CD4-positive, alpha-beta T cell (primary cell): ENCODE results near the gene CHRNG. TPM values are rescaled to one million over a fixed set of nuclear protein-coding genes. Genes with fewer than 3 reads are reported as not detected.

ENCODE experiments used
- ATAC-seq: fragments of 200-7000 bp; cut with Tn5 transposase; one replicate; pipeline ENCODE4 v1.10.0; 2022; ENCODE audit warnings: mild to moderate bottlenecking; ENCODE audit not compliant: poor library complexity
- CTCF ChIA-PET: fragments of 350-600 bp; sonication (Branson Sonifier 250); formaldehyde crosslinking; loops from one replicate; lab custom pipeline; 2021; ENCODE audit warnings: antibody characterized with exemption, inconsistent platforms; lab: Charles Lee
- POLR2A ChIA-PET: fragments of 350-600 bp; sonication (Branson Sonifier 250); formaldehyde crosslinking; loops from one replicate; lab custom pipeline; 2021; ENCODE audit warnings: antibody characterized with exemption, inconsistent platforms; lab: Charles Lee
- DNase-seq, 14 experiments: peaks; one replicate each; pipeline ENCODE4 v3.0.0-alpha.2; 2013 to 2020; ENCODE audit warnings: mixed read lengths in 2 of 14
- H3K27ac ChIP-seq, 2 donors: one replicate each; pipeline versions ENCODE4 v1.5.1 to v1.7.0; 2013; ENCODE audit warnings: low read length in 2 of 2, low read depth in 1 of 2, mild to moderate bottlenecking in 1 of 2
- H3K27me3 ChIP-seq, 2 experiments: 1 replicate in 1 of 2; 2 replicates in 1 of 2; pipeline versions ENCODE4 v1.6.1 to v1.7.0; 2013; ENCODE audit warnings: low read length in 2 of 2, control low read depth in 1 of 2, mild to moderate bottlenecking in 1 of 2, moderate library complexity in 1 of 2; ENCODE audit not compliant: insufficient read depth in 2 of 2, control insufficient read depth in 1 of 2
- H3K36me3 ChIP-seq: one replicate; pipeline ENCODE4 v1.6.1; 2013; ENCODE audit warnings: low read length, control low read depth; ENCODE audit not compliant: insufficient read depth
- H3K4me1 ChIP-seq: one replicate; pipeline ENCODE4 v1.6.1; 2013; ENCODE audit warnings: low read length, control low read depth; ENCODE audit not compliant: insufficient read depth
- H3K4me3 ChIP-seq: one replicate; pipeline ENCODE4 v1.5.1; 2013; ENCODE audit warnings: mild to moderate bottlenecking, low read length, moderate library complexity
- H3K9me3 ChIP-seq, 2 experiments: 1 replicate in 1 of 2; 2 replicates in 1 of 2; pipeline versions ENCODE4 v1.6.1 to v1.7.0; 2013; ENCODE audit warnings: low read length in 2 of 2, mild to moderate bottlenecking in 2 of 2, control low read depth in 1 of 2, moderate library complexity in 1 of 2; ENCODE audit not compliant: control insufficient read depth in 1 of 2, insufficient read depth in 1 of 2
- H3K27ac Mint-ChIP-seq: one replicate; pipeline ENCODE4 v1.8.0; 2020; ENCODE audit warnings: mixed read lengths
- H3K27me3 Mint-ChIP-seq: one replicate; pipeline ENCODE4 v1.8.0; 2021; ENCODE audit warnings: mixed read lengths
- H3K36me3 Mint-ChIP-seq: one replicate; pipeline ENCODE4 v1.8.0; 2021; ENCODE audit warnings: low read depth, mixed read lengths
- H3K4me1 Mint-ChIP-seq: one replicate; pipeline ENCODE4 v1.8.0; 2021; ENCODE audit warnings: low read depth, mixed read lengths
- H3K4me3 Mint-ChIP-seq: one replicate; pipeline ENCODE4 v1.8.0; 2020; ENCODE audit warnings: mild to moderate bottlenecking, mixed read lengths
- H3K9me3 Mint-ChIP-seq: one replicate; pipeline ENCODE4 v1.8.0; 2020; ENCODE audit warnings: mixed read lengths
- CTCF ChIP-seq: fragments of 200-600 bp; IDR thresholded peaks from one replicate; pipeline ENCODE4 v1.8.0; 2022; ENCODE audit warnings: antibody characterized with exemption, mild to moderate bottlenecking
- intact Hi-C, 2 experiments: fragments of 100-400 bp; cut with DNase I in 1 of 2; cut with micrococcal nuclease in 1 of 2; formaldehyde crosslinking; loops; one replicate each; pipeline versions ENCODE4 v1.15.1 to v1.9.0; 2023 to 2025; cut with DNase I, micrococcal nuclease
- total RNA-seq, 174 experiments: library from RNA in 2 of 174; stranded (reverse) in 2 of 174; gene quantifications; one replicate each; pipeline ENCODE4 v1.2.3 and lab custom pipeline; 2021 to 2026

CHRNG gene
- total RNA-seq, 2 experiments from 2014 or later: not detected

- Mint-ChIP-seq H3K36me3 (no peaks in the 10 kb centered on the region), H3K27me3 (peaks cover 72% of the 10 kb centered on the region), H3K27ac (peak overlapping the region; percentile 76), H3K9me3 (no peaks in the 10 kb centered on the region), H3K4me3 (peak overlapping the region; percentile 45), H3K4me1 (peaks cover 13% of the 10 kb centered on the region)
- Histone ChIP-seq H3K9me3 (peaks cover 0 to 4% of the 10 kb centered on the region in 2 experiments), H3K36me3 (no peaks in the 10 kb centered on the region), H3K27ac (no peak overlapping the region), H3K27me3 (peaks cover 28 to 46% of the 10 kb centered on the region in 2 experiments), H3K4me1 (peaks cover 12% of the 10 kb centered on the region), H3K4me3 (peak overlapping the region; percentile 20)
- ChIA-PET POLR2A (no interaction called here), CTCF (no interaction called here)
- intact Hi-C loops: no loop called here
- ATAC-seq (peak; percentile 68), DNase-seq (peak in 7 of 14 experiments; percentile 14 to 73 (median 55))
- TF ChIP-seq CTCF: no peak
These were observed 36.3 kb upstream of the CHRNG start for GRCh38 chr2:232502911-232503808.

- no peaks in the 10 kb centered on the region for H3K36me3 ChIP-seq
- Mint-ChIP-seq H3K4me1 (peaks cover 13% of the 10 kb centered on the region), H3K36me3 (no peaks in the 10 kb centered on the region), H3K27ac (peak overlapping the region; percentile 44), H3K27me3 (peaks cover 69% of the 10 kb centered on the region), H3K4me3 (peak overlapping the region; percentile 30), H3K9me3 (no peaks in the 10 kb centered on the region)
- ChIA-PET CTCF (no interaction called here), POLR2A (no interaction called here)
- H3K9me3 ChIP-seq: peaks cover 0 to 4% of the 10 kb centered on the region in 2 experiments
- no peak overlapping the region for H3K4me3 ChIP-seq
- DNase-seq (no peak), ATAC-seq (no peak)
- TF ChIP-seq CTCF: no peak
- H3K4me1 ChIP-seq: peaks cover 12% of the 10 kb centered on the region
- intact Hi-C loops: no loop called here
- no peak overlapping the region for H3K27ac ChIP-seq
- H3K27me3 ChIP-seq: peaks cover 27 to 46% of the 10 kb centered on the region in 2 experiments
These were observed 35.6 kb upstream of the CHRNG start for GRCh38 chr2:232503809-232504323.

GRCh38 chr2:232504438-232504837 lies 35.1 kb upstream of the CHRNG start:
- intact Hi-C loops: no loop called here
- CTCF ChIA-PET: no interaction called here
- peak overlapping the region; percentile 44 for H3K27ac Mint-ChIP-seq
- H3K4me3 Mint-ChIP-seq: no peak overlapping the region
- DNase-seq (no peak), ATAC-seq (no peak)
- no peak for TF ChIP-seq CTCF
- Histone ChIP-seq H3K4me1 (peaks cover 12% of the 10 kb centered on the region), H3K27ac (no peak overlapping the region), H3K9me3 (peaks cover 0 to 4% of the 10 kb centered on the region in 2 experiments), H3K36me3 (no peaks in the 10 kb centered on the region), H3K4me3 (no peak overlapping the region), H3K27me3 (peaks cover 25 to 46% of the 10 kb centered on the region in 2 experiments)
- peaks cover 13% of the 10 kb centered on the region for H3K4me1 Mint-ChIP-seq
- no peaks in the 10 kb centered on the region for H3K9me3 Mint-ChIP-seq
- POLR2A ChIA-PET: no interaction called here
- no peaks in the 10 kb centered on the region for H3K36me3 Mint-ChIP-seq
- H3K27me3 Mint-ChIP-seq: peaks cover 68% of the 10 kb centered on the region
